Measurements from ENCODE around the gene AUTS2. TPM values are rescaled to one million over a fixed set of nuclear protein-coding genes. Genes with fewer than 3 reads are reported as not detected.

The AUTS2 gene
- total and polyA plus RNA-seq, 2 of the 8 experiments (the other 6 are each of a cell fraction or from before 2014, with no cell fraction given): 25.9 to 101 TPM

- H3K4ac ChIP-seq (replicated peaks; ENCODE audit: insufficient read length, low read depth, low read length): no peak overlapping the region
- H2AFZ ChIP-seq (ENCODE audit: low read length): no peak overlapping the region
- no peak overlapping the region for H4K91ac ChIP-seq (replicated peaks; ENCODE audit: insufficient read length, low read length)
- no peak overlapping the region for H2BK15ac ChIP-seq (ENCODE audit: low read length)
- DNase-seq (ENCODE audit: low read depth in 1 of 2, low spot score in 2 of 2): peak; percentile 61 to 71
- H2BK5ac ChIP-seq (ENCODE audit: low read depth, low read length): peak overlapping the region; percentile 21
- no peak overlapping the region for H3K56ac ChIP-seq (replicated peaks; ENCODE audit: insufficient read length, low read depth, low read length)
- H3K79me2 ChIP-seq (ENCODE audit: control insufficient read depth in 1 of 2, insufficient read depth in 2 of 2, low read length in 2 of 2): peaks cover 23 to 94% of the 10 kb centered on the region in 2 experiments; a peak in 3 of 4 replicates
- H3K36me3 ChIP-seq (ENCODE audit: control insufficient read depth in 2 of 4, insufficient read depth in 4 of 4, low read length in 3 of 4): peaks cover 0 to 12% (median 3%) of the 10 kb centered on the region in 4 experiments; a peak in 1 of 8 replicates
- no peak overlapping the region for H3K23ac ChIP-seq (ENCODE audit: insufficient read length)
- H3K9ac ChIP-seq (replicated peaks in 1 of 4; ENCODE audit: extremely low read depth in 1 of 4, low read depth in 3 of 4, low read length in 3 of 4): no peak overlapping the region
- H3K27ac ChIP-seq (ENCODE audit: low read depth, low read length): peak overlapping the region; percentile 39; the same call in 1 of the 2 replicates
- peak overlapping the region; percentile 30 to 63; a peak in 2 of 4 replicates for H3K4me2 ChIP-seq (ENCODE audit: insufficient read depth in 1 of 2, low read depth in 2 of 2, low read length in 2 of 2)
- CTCF ChIA-PET (ENCODE audit: partially characterized antibody): interaction anchor here (1.2 kb wide), 2 partner anchors 8 to 11 kb away, joined by 3 read pairs; no protein-coding TSS in a partner anchor
- WGBS, 2 experiments (ENCODE audit: extremely low coverage in 1 of 2, insufficient coverage in 1 of 2, insufficient read length in 1 of 2, insufficient replicate concordance in 2 of 2, low coverage in 1 of 2, low lambda C conversion rate in 2 of 2, missing lambda C conversion rate in 1 of 2): 44% methylated on average over 13 of the region's 13 CpGs; no CpG with 5 or more reads in 1 of the 2 experiments
- H2BK20ac ChIP-seq (ENCODE audit: low read length): no peak overlapping the region
- FAIRE-seq: peak; percentile 68
- H3K79me1 ChIP-seq (ENCODE audit: low read depth, low read length): peaks cover 11% of the 10 kb centered on the region
- H3K4me1 ChIP-seq (replicated peaks in 1 of 4; ENCODE audit: control insufficient read depth in 3 of 4, insufficient read depth in 4 of 4, low read length in 3 of 4): peaks cover 6 to 32% (median 27%) of the 10 kb centered on the region in 4 experiments
- H2BK12ac ChIP-seq (ENCODE audit: low read depth, low read length): no peak overlapping the region
- POLR2A ChIA-PET (ENCODE audit: partially characterized antibody): interaction anchor here (1.5 kb wide), 1 partner anchor 25 kb away, joined by 4 read pairs; no protein-coding TSS in a partner anchor
- no peak overlapping the region for H2BK120ac ChIP-seq (replicated peaks; ENCODE audit: low read depth, low read length)
- peak overlapping the region; percentile 51 for H4K5ac ChIP-seq (ENCODE audit: insufficient read length, low read depth, low read length)
- peaks cover 7 to 11% of the 10 kb centered on the region in 2 experiments for H4K20me1 ChIP-seq (replicated peaks in 1 of 2; ENCODE audit: control insufficient read depth in 1 of 2, insufficient read depth in 2 of 2, low read length in 2 of 2)
- H3K18ac ChIP-seq (ENCODE audit: extremely low read depth, low read length): no peak overlapping the region; the same call in 1 of the 2 replicates
- no peak overlapping the region for H4K8ac ChIP-seq (ENCODE audit: extremely low read depth, insufficient read depth, low read length)
- H3K27me3 ChIP-seq (replicated peaks in 1 of 4; ENCODE audit: control insufficient read depth in 3 of 4, extremely low read depth in 1 of 4, insufficient read depth in 3 of 4, low read length in 3 of 4): no peaks in the 10 kb centered on the region
- 0 out of 4 replicates have a peak, but pooled peaks cover 0 to 3% of the 10 kb centered on the region in 2 experiments for H3K9me3 ChIP-seq (ENCODE audit: insufficient read depth in 2 of 2, low read depth in 1 of 2, low read length in 1 of 2)
- no peak overlapping the region for H2AK5ac ChIP-seq (ENCODE audit: low read depth, low read length)
- no peak overlapping the region for H3K14ac ChIP-seq (ENCODE audit: insufficient read length)
- H3K4me3 ChIP-seq (ENCODE audit: extremely low read depth in 1 of 4, insufficient read depth in 2 of 4, low read depth in 3 of 4, low read length in 4 of 4): peak overlapping the region in 2 of 4 experiments; percentile 15 to 16; a peak in 3 of 8 replicates
- H3K23me2 ChIP-seq (ENCODE audit: low read depth, low read length): no peaks in the 10 kb centered on the region
- TF ChIP-seq RAD21 (IDR thresholded peaks at IDR 0.05 in 1 of 2, conservative IDR thresholded peaks at IDR 0.05 in 1 of 2; ENCODE audit: low read depth in 2 of 2, low read length in 2 of 2): no peak
- TF ChIP-seq TAF1 (IDR thresholded peaks at IDR 0.05; ENCODE audit: low read depth, low read length): peak; percentile 13; the same call in 1 of the 2 replicates
- no peak for TF ChIP-seq SRF (IDR thresholded peaks at IDR 0.05; ENCODE audit: low read depth, low read length)
Observed at GRCh38 chr7:70728872-70729552, 1130.7 kb downstream of the AUTS2 start.
